Stomach (tissue), 4 donors: ENCODE data around the gene ERMAP.

Source experiments
- POLR2AphosphoS5 ChIP-seq, 3 donors: sonication (generic); formaldehyde crosslinking; IDR thresholded peaks; one replicate each; pipeline ENCODE4 v1.6.1; 2016; ENCODE audit warnings: antibody characterized with exemption in 3 of 3
- TF ChIP-seq, protein P1 (sequence below), 7 experiments: fragments of 450-650 bp in 4 of 7; fragments of 200-600 bp in 3 of 7; sonication (generic) in 3 of 7; IDR thresholded peaks; one replicate each; pipeline ENCODE4 v1.5.1; 2016 to 2019; ENCODE audit warnings: antibody characterized with exemption in 7 of 7, control low read depth in 2 of 7, mild to moderate bottlenecking in 1 of 7

DNA sequence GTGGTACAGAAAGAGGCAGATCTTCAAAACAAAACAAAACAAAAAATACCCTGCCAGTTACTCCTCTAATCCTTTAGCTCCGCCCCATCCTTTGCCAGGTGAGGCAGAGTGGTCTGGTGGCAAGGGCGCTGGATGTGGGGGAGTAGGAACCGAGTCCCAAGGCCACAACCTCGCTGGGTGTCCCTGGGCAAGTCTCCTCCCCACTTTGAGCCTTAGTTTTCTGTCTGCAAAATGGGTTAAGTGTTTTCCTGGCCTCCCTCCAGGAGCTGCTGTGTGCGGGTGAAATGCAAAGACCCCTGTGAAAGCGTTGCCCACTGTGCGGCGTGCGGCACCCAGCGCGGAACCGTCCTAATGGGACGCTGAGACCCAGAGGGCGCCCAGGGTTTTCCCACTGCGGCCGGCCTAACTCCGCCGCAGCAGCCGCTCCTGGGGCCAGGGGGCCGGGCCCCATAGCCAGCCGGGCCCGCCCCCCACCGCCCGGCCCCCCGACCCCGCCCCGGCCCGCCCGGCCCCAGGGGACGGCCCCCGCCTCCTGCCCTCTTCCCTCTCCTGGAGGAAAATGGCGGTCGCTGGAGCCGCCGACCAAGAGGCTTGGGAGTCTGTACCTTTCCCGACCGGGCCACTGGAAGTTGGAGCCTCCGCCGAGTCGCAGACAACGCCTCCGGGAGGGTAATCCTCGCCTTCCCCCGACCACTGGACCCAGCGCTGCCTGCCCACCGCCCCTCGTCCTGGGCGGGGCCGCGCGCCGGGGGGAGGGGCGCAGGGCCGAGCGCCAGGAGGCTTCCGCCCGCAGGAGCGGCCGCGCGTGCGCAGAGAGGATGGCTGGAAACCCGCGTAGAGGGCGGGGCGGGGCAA, at the start of gene ERMAP, which contains the start of gene SVBP:
- TF ChIP-seq, protein P1, sequence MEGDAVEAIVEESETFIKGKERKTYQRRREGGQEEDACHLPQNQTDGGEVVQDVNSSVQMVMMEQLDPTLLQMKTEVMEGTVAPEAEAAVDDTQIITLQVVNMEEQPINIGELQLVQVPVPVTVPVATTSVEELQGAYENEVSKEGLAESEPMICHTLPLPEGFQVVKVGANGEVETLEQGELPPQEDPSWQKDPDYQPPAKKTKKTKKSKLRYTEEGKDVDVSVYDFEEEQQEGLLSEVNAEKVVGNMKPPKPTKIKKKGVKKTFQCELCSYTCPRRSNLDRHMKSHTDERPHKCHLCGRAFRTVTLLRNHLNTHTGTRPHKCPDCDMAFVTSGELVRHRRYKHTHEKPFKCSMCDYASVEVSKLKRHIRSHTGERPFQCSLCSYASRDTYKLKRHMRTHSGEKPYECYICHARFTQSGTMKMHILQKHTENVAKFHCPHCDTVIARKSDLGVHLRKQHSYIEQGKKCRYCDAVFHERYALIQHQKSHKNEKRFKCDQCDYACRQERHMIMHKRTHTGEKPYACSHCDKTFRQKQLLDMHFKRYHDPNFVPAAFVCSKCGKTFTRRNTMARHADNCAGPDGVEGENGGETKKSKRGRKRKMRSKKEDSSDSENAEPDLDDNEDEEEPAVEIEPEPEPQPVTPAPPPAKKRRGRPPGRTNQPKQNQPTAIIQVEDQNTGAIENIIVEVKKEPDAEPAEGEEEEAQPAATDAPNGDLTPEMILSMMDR (IDR thresholded peaks at IDR 0.05) = no peak
- peak in 2 of 3 donors; percentile 56 to 67 for TF ChIP-seq POLR2AphosphoS5 (IDR thresholded peaks at IDR 0.05)
